Esophagus muscularis mucosa (tissue), 4 donors: ENCODE measurements around the gene ZNF735.

Source experiments
- CTCF ChIP-seq, 3 experiments: fragments of 200-600 bp in 2 of 3; fragments of 450-650 bp in 1 of 3; sonication (generic) in 2 of 3; IDR thresholded peaks; one replicate each; pipeline ENCODE4 v1.5.1; 2017 to 2019; ENCODE audit warnings: antibody characterized with exemption in 3 of 3, mild to moderate bottlenecking in 2 of 3, moderate library complexity in 1 of 3
- EP300 ChIP-seq: sonication (generic); formaldehyde crosslinking; IDR thresholded peaks from one replicate; pipeline ENCODE4 v1.6.1; 2017; ENCODE audit warnings: antibody characterized with exemption
- POLR2A ChIP-seq: fragments of 450-650 bp; IDR thresholded peaks from one replicate; pipeline ENCODE4 v1.6.1; 2017; ENCODE audit warnings: antibody characterized with exemption, moderate library complexity, mild to moderate bottlenecking, low read depth

- TF ChIP-seq POLR2A = no peak
- no peak for TF ChIP-seq EP300
- TF ChIP-seq CTCF (IDR thresholded peaks at IDR 0.05) = no peak
Observed at GRCh38 chr7:64174941-64175340, 32.1 kb upstream of the ZNF735 start.
